Measurements from ENCODE around the gene TFAP2C. TPM values are rescaled to one million over a fixed set of nuclear protein-coding genes. Genes with fewer than 3 reads are reported as not detected.

TFAP2C gene
- total and polyA plus RNA-seq, 2 donors (not counting 3 experiments of a cell fraction or from before 2014, with no cell fraction given), result 0.06 TPM; not detected in 1

GRCh38 chr20:56592817-56593216 lies 36.3 kb upstream of the TFAP2C start:
- DNase-seq (ENCODE audit: low read depth, low spot score) (no peak), FAIRE-seq (no peak)
- H4K20me1 ChIP-seq (replicated peaks; ENCODE audit: control insufficient read depth, extremely low read depth, insufficient read depth, low read length), result no peaks in the 10 kb centered on the region
- H3K9me1 ChIP-seq (replicated peaks; ENCODE audit: control insufficient read depth, extremely low read depth, insufficient read depth, low read length), result no peaks in the 10 kb centered on the region
- H2AFZ ChIP-seq (ENCODE audit: low read depth, low read length), result no peak overlapping the region
- H3K27ac ChIP-seq (ENCODE audit: insufficient read depth, low read depth, low read length), result no peak overlapping the region
- dilution Hi-C loops (cut with MboI; ENCODE audit: extremely low pct_ligation_motif_present, low sequenced_read_pairs), result no loop called here
- no peaks in the 10 kb centered on the region for H3K4me1 ChIP-seq (ENCODE audit: control insufficient read depth, extremely low read depth, insufficient read depth, low read length)
- no peaks in the 10 kb centered on the region for H3K27me3 ChIP-seq (ENCODE audit: control insufficient read depth in 2 of 2, insufficient read depth in 2 of 2, low read length in 2 of 2)
- TF ChIP-seq CTCF (IDR thresholded peaks at IDR 0.05; ENCODE audit: extremely low read depth in 1 of 2, insufficient read depth in 1 of 2, low read depth in 1 of 2, low read length in 2 of 2) (no peak), MYC (IDR thresholded peaks at IDR 0.05; ENCODE audit: low read depth, low read length) (no peak), FOS (IDR thresholded peaks at IDR 0.05; ENCODE audit: borderline replicate concordance, insufficient read depth, low read length) (no peak), POLR2A (IDR thresholded peaks at IDR 0.05; ENCODE audit: low read depth, low read length) (no peak), JUN (IDR thresholded peaks at IDR 0.05; ENCODE audit: borderline replicate concordance, insufficient read depth, insufficient read length, low read depth) (no peak), EZH2 (IDR thresholded peaks at IDR 0.05; ENCODE audit: borderline replicate concordance, low read depth, low read length, severe bottlenecking) (no peak), POLR2AphosphoS5 (IDR thresholded peaks at IDR 0.05; ENCODE audit: insufficient read depth, low read depth, low read length) (no peak), MAX (IDR thresholded peaks at IDR 0.05; ENCODE audit: insufficient read depth, insufficient read length) (no peak), GATA2 (IDR thresholded peaks at IDR 0.05; ENCODE audit: insufficient read depth, insufficient read length, low read depth, low read length) (no peak)
- CTCF ChIA-PET, result no interaction called here
- no peak overlapping the region for H3K4me3 ChIP-seq (replicated peaks in 1 of 3; ENCODE audit: insufficient read depth in 1 of 3, low read depth in 1 of 3, low read length in 3 of 3)
- POLR2A ChIA-PET, result no interaction called here
- intact Hi-C loops (cut with micrococcal nuclease), result no loop called here
- H3K9me3 ChIP-seq (replicated peaks; ENCODE audit: control insufficient read depth, insufficient read depth, low read length), result no peaks in the 10 kb centered on the region
- H3K9ac ChIP-seq (replicated peaks; ENCODE audit: extremely low read depth, insufficient read depth, low read length), result no peak overlapping the region
- no peaks in the 10 kb centered on the region for H3K36me3 ChIP-seq (ENCODE audit: control insufficient read depth in 2 of 2, extremely low read depth in 1 of 2, insufficient read depth in 2 of 2, low read length in 2 of 2)
- BruUV-seq (replicated peaks), result no TSS peak
- no peaks in the 10 kb centered on the region for H3K79me2 ChIP-seq (ENCODE audit: control insufficient read depth, insufficient read depth, low read length)
- H3K4me2 ChIP-seq (ENCODE audit: insufficient read depth, low read length), result no peak overlapping the region

Measured in endothelial cell of umbilical vein (primary cell).